ENCODE results near the gene SFRP2. TPM values are rescaled to one million over a fixed set of nuclear protein-coding genes. Genes with fewer than 3 reads are reported as not detected.

SFRP2 gene
- total and polyA plus RNA-seq, 2 donors (not counting 1 experiment from before 2014, with no cell fraction given), result not detected

DNA sequence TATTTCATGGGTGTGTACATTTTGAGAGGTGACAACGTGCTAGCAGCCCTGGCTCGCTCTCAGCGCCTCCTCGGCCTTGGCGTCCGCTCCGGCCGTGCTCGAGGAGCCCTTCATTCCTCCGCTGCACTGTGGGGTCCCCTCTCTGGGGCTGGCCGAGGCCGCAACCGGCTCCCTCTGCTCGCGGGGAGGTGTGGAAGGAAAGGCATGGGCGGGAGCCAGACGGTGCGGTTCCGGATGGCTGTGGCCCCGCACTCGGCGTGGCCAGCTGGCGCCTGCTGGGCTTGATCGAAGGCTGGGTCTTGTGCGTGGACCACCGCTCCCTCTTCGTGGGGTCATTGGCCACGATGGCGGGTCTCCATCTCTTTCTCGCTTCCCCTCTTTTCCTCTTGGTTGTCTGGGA is 17.2 kb upstream of the SFRP2 start:
- H3K4me3 ChIP-seq (ENCODE audit: control extremely low read depth in 1 of 5, extremely low read depth in 1 of 5, insufficient read depth in 1 of 5, low read depth in 2 of 5, low read length in 4 of 5), result no peak overlapping the region
- Mint-ChIP-seq H3K27me3 (peaks cover 16% of the 10 kb centered on the region), H3K4me1 (peaks cover 2% of the 10 kb centered on the region), H3K27ac (no peak overlapping the region), H3K9me3 (ENCODE audit: insufficient read depth) (no peaks in the 10 kb centered on the region), H3K4me3 (no peak overlapping the region)
- H3K4me1 ChIP-seq (ENCODE audit: control insufficient read depth in 2 of 2, insufficient read depth in 2 of 2, low read length in 2 of 2), result no peaks in the 10 kb centered on the region
- ChIA-PET POLR2A (no interaction called here), CTCF (no interaction called here)
- no peak overlapping the region for H3K4me2 ChIP-seq (replicated peaks; ENCODE audit: low read depth, low read length, poor library complexity, severe bottlenecking)
- H3K36me3 ChIP-seq (replicated peaks in 1 of 2; ENCODE audit: control extremely low read depth in 1 of 2, control insufficient read depth in 1 of 2, extremely low read depth in 1 of 2, insufficient read depth in 2 of 2, low read length in 1 of 2), result no peaks in the 10 kb centered on the region
- 97% methylated on average over 29 of the region's 30 CpGs for WGBS (ENCODE audit: insufficient coverage)
- TF ChIP-seq, protein P1, sequence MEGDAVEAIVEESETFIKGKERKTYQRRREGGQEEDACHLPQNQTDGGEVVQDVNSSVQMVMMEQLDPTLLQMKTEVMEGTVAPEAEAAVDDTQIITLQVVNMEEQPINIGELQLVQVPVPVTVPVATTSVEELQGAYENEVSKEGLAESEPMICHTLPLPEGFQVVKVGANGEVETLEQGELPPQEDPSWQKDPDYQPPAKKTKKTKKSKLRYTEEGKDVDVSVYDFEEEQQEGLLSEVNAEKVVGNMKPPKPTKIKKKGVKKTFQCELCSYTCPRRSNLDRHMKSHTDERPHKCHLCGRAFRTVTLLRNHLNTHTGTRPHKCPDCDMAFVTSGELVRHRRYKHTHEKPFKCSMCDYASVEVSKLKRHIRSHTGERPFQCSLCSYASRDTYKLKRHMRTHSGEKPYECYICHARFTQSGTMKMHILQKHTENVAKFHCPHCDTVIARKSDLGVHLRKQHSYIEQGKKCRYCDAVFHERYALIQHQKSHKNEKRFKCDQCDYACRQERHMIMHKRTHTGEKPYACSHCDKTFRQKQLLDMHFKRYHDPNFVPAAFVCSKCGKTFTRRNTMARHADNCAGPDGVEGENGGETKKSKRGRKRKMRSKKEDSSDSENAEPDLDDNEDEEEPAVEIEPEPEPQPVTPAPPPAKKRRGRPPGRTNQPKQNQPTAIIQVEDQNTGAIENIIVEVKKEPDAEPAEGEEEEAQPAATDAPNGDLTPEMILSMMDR (IDR thresholded peaks at IDR 0.05), result no peak
- TF ChIP-seq EZH2 (IDR thresholded peaks at IDR 0.05; ENCODE audit: borderline replicate concordance, insufficient read depth, low read depth, low read length, poor library complexity, severe bottlenecking), result no peak
- no peaks in the 10 kb centered on the region for H4K20me1 ChIP-seq (ENCODE audit: control insufficient read depth, insufficient read depth, low read length, poor library complexity, severe bottlenecking)
- no peak overlapping the region for H2AFZ ChIP-seq (ENCODE audit: insufficient read depth, low read depth, low read length, poor library complexity, severe bottlenecking)
- H3K27ac ChIP-seq (ENCODE audit: low read length in 2 of 2), result no peak overlapping the region
- DNase-seq (no peak), ATAC-seq (ENCODE audit: low read depth) (no peak)
- H3K9me3 ChIP-seq (ENCODE audit: control extremely low read depth in 1 of 3, control insufficient read depth in 2 of 3, insufficient read depth in 1 of 3, low read length in 2 of 3), result peaks cover 0 to 11% (median 0%) of the 10 kb centered on the region in 3 donors
- intact Hi-C loops (cut with micrococcal nuclease), result no loop called here
- H3K27me3 ChIP-seq (replicated peaks in 1 of 4; ENCODE audit: control extremely low read depth in 1 of 4, control insufficient read depth in 3 of 4, insufficient read depth in 4 of 4, low read length in 3 of 4), result peaks cover 0 to 6% (median 0%) of the 10 kb centered on the region in 4 experiments
- H3K9ac ChIP-seq (ENCODE audit: low read length), result no peak overlapping the region
- no peaks in the 10 kb centered on the region for H3K79me2 ChIP-seq (ENCODE audit: control insufficient read depth, insufficient read depth, low read length)

DNA sequence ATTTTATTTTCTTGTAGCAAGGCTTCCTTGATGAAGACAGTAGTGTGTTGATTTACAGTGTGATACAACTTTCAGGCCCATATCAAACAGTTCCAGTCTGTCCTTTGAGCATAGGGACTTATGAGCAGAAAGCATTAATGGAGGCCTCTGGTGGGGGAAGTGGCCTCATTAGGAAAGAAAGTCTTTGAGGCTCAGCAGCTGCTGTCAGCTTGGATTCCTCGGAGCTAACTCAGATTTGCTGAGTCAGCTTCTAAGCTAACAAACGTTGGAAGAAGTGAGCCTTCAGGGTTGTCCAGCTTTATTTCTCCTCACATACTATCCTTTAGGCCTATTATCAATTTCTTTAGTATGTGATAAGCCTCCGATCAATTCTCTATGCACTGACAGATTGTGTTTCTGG is 15.8 kb upstream of the SFRP2 start:
- Mint-ChIP-seq H3K4me1 (peaks cover 2% of the 10 kb centered on the region), H3K27me3 (peaks cover 20% of the 10 kb centered on the region), H3K4me3 (no peak overlapping the region), H3K9me3 (ENCODE audit: insufficient read depth) (no peaks in the 10 kb centered on the region), H3K27ac (no peak overlapping the region)
- ChIA-PET CTCF (no interaction called here), POLR2A (no interaction called here)
- no peak overlapping the region for H2AFZ ChIP-seq (ENCODE audit: insufficient read depth, low read depth, low read length, poor library complexity, severe bottlenecking)
- H4K20me1 ChIP-seq (ENCODE audit: control insufficient read depth, insufficient read depth, low read length, poor library complexity, severe bottlenecking), result no peaks in the 10 kb centered on the region
- no peak overlapping the region for H3K27ac ChIP-seq (ENCODE audit: low read length in 2 of 2)
- TF ChIP-seq, protein P1 (IDR thresholded peaks at IDR 0.05), result no peak
- TF ChIP-seq EZH2 (IDR thresholded peaks at IDR 0.05; ENCODE audit: borderline replicate concordance, insufficient read depth, low read depth, low read length, poor library complexity, severe bottlenecking), result no peak
- H3K9me3 ChIP-seq (ENCODE audit: control extremely low read depth in 1 of 3, control insufficient read depth in 2 of 3, insufficient read depth in 1 of 3, low read length in 2 of 3), result peaks cover 0 to 11% (median 0%) of the 10 kb centered on the region in 3 donors
- H3K36me3 ChIP-seq (replicated peaks in 1 of 2; ENCODE audit: control extremely low read depth in 1 of 2, control insufficient read depth in 1 of 2, extremely low read depth in 1 of 2, insufficient read depth in 2 of 2, low read length in 1 of 2), result no peaks in the 10 kb centered on the region
- no peak overlapping the region for H3K4me2 ChIP-seq (replicated peaks; ENCODE audit: low read depth, low read length, poor library complexity, severe bottlenecking)
- H3K27me3 ChIP-seq (replicated peaks in 1 of 4; ENCODE audit: control extremely low read depth in 1 of 4, control insufficient read depth in 3 of 4, insufficient read depth in 4 of 4, low read length in 3 of 4), result peaks cover 0 to 6% (median 2%) of the 10 kb centered on the region in 4 experiments
- no peaks in the 10 kb centered on the region for H3K4me1 ChIP-seq (ENCODE audit: control insufficient read depth in 2 of 2, insufficient read depth in 2 of 2, low read length in 2 of 2)
- ATAC-seq (ENCODE audit: low read depth) (no peak), DNase-seq (no peak)
- no peaks in the 10 kb centered on the region for H3K79me2 ChIP-seq (ENCODE audit: control insufficient read depth, insufficient read depth, low read length)
- H3K4me3 ChIP-seq (ENCODE audit: control extremely low read depth in 1 of 5, extremely low read depth in 1 of 5, insufficient read depth in 1 of 5, low read depth in 2 of 5, low read length in 4 of 5), result no peak overlapping the region
- WGBS (ENCODE audit: insufficient coverage), result 100% methylated on average over 1 of the region's 3 CpGs
- no peak overlapping the region for H3K9ac ChIP-seq (ENCODE audit: low read length)
- intact Hi-C loops (cut with micrococcal nuclease), result no loop called here
